Fibroblast of the aortic adventitia (primary cell): ENCODE data around the gene KCNQ1. TPM values are rescaled to one million over a fixed set of nuclear protein-coding genes. Genes with fewer than 3 reads are reported as not detected.

ENCODE experiments used
- DNase-seq: peaks from one replicate; pipeline ENCODE4 v3.0.0-alpha.2; 2010; ENCODE audit warnings: low read depth
- H3K4me3 ChIP-seq: 2 replicates; pipeline ENCODE4 v1.5.1; 2011; ENCODE audit warnings: low read depth, mild to moderate bottlenecking, control low read depth, low read length, moderate library complexity
- total RNA-seq: library from RNA; depleted of rRNA; stranded (reverse); fragments of >200 nt; gene quantifications from 2 replicates; pipeline ENCODE4 v1.2.3, GENCODE V29; 2012; ENCODE audit warnings: low replicate concordance
- TF ChIP-seq, protein P1 (sequence below): IDR thresholded peaks from 2 replicates; pipeline ENCODE4 v1.5.1; 2011; ENCODE audit warnings: mild to moderate bottlenecking, low read length, control low read depth, inconsistent platforms; ENCODE audit not compliant: insufficient read depth

The KCNQ1 gene
- total RNA-seq, 1 donor: not detected

DNA sequence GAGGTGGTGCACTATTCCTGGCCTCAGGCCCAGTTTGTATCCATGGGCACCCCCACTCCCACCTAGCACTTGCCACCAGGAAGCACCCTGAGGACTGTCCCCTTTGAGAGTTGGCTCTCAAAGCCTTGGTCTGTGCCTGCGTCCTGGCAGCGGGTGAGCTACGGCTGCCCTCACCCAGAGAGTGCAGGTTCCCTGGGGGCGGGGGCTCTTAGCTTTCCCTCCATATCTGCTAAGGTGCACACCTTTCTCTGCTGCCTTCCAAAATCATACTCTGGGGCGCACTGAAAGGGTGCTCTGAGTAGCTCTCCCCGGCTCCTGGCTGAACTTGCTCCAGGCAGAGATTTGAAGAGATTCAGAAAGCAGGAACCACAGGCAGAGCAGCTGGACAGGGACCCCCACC is 7.1 kb downstream of the KCNQ1 start:
- H3K4me3 ChIP-seq: no peak overlapping the region
- no peak for DNase-seq

DNA sequence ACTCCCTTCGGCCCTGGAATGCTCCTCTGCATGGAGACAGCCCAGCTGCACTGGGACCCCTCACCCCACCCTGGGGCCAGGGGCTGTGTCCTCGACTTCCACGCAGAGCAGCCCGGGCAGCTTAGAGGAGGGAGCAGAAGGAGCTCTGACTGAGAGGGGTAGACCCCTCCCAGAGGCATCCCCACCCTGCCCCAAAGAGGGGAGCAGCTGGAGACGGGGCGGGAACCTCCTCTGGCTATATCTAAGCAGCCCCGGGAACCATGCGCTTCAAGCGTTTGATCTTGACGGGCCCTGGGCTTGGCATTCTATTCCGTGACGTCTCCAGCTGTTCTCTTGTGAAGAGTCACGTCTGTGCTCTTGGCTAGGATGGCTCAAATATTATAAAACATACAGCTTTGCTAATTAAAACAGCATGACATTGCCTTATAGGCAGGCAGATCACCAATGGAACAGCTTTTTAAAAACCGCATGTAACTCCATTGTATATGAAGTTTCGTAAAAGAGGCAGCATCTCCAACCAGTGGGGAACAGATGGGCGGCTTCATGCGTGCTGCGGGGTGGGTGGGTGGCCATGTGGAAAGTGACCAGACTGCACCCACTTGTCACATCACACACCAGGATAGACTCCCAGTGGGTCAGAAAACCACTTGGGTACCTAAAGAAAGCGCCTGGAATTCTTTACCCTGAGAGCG is 7.7 kb downstream of the KCNQ1 start:
- peak; percentile 6 for DNase-seq
- H3K4me3 ChIP-seq: no peak overlapping the region
- TF ChIP-seq, protein P1, sequence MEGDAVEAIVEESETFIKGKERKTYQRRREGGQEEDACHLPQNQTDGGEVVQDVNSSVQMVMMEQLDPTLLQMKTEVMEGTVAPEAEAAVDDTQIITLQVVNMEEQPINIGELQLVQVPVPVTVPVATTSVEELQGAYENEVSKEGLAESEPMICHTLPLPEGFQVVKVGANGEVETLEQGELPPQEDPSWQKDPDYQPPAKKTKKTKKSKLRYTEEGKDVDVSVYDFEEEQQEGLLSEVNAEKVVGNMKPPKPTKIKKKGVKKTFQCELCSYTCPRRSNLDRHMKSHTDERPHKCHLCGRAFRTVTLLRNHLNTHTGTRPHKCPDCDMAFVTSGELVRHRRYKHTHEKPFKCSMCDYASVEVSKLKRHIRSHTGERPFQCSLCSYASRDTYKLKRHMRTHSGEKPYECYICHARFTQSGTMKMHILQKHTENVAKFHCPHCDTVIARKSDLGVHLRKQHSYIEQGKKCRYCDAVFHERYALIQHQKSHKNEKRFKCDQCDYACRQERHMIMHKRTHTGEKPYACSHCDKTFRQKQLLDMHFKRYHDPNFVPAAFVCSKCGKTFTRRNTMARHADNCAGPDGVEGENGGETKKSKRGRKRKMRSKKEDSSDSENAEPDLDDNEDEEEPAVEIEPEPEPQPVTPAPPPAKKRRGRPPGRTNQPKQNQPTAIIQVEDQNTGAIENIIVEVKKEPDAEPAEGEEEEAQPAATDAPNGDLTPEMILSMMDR: no peak

More for the DNA sequence above, 7.1 kb downstream of the KCNQ1 start:
- TF ChIP-seq, protein P1: no peak

DNA sequence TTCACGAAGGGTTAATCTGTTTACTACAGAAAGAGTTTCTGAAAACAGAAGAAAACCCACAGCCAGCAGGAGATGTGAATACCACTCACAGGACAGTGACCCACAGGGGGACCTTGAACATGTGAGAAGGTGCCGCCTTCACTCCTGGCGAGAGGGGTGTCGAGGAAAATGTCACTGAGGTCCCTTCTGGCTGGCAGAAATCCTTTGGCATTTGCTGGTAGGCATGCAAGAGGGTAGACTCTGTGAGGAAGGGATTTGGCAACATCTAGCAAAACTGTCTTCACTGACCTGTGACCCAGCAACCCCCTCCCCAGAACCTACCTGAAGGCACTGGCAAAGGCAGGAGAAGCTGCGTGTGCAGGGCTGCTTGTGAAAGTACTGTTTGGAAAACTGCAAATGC is 8.6 kb downstream of the KCNQ1 start:
- H3K4me3 ChIP-seq: no peak overlapping the region
- DNase-seq: no peak
- TF ChIP-seq, protein P1: no peak

DNA sequence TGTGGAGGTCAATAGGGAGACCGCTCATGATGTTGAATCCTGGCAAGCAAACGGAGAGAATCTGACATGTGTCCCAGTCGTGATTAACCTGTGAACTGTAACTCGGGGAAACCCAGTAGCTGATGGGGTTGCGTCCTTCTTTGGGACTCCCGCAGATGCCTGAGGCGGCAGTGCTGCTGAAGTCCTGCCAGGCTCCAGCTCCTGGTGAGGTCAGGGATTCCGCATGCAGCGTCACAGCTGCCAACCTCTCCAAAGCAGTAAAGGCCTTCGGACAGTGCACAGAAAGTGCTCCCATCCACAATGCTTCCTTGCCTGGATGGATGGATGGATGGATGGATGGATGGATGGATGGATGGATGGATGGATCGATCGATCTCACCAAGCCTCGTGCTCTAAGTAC is 13.5 kb downstream of the KCNQ1 start:
- TF ChIP-seq, protein P1: no peak
- DNase-seq: no peak
- no peak overlapping the region for H3K4me3 ChIP-seq

DNA sequence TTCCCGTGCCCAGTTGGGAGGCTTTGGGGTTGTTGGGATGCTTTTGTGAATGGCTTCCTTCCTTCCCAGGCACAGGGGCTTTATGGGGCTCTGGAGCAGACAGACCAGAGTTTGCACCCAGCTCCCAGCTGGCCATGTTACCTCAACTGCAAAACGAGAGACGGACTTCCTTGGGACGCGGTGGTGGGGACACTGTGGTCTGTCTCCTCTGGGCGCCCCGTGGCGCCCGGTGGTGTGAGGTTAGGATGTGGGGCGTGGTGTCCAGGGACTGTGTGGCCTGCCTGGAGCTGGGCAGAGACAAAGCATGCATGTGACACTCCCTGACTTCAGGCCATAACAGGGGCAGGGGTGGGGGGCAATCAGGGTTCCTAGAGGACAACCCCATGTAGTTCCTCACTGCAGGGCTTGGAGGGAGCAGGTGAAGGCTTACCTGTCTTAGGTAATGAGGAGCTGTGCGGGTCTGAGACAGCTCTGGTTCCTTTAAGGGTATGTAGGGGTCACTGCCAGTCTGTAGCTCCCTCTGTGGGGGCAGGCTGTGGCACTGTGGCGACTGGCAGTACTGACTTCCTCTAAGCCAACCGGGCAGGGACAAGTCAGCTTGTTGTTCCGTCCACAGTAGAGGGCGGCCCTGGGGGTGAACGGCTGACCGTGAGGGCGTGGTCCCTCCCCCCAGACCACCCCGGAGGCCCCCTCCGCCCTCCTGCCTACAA is 14.4 kb downstream of the KCNQ1 start:
- TF ChIP-seq, protein P1: no peak
- H3K4me3 ChIP-seq: no peak overlapping the region
- DNase-seq: no peak

DNA sequence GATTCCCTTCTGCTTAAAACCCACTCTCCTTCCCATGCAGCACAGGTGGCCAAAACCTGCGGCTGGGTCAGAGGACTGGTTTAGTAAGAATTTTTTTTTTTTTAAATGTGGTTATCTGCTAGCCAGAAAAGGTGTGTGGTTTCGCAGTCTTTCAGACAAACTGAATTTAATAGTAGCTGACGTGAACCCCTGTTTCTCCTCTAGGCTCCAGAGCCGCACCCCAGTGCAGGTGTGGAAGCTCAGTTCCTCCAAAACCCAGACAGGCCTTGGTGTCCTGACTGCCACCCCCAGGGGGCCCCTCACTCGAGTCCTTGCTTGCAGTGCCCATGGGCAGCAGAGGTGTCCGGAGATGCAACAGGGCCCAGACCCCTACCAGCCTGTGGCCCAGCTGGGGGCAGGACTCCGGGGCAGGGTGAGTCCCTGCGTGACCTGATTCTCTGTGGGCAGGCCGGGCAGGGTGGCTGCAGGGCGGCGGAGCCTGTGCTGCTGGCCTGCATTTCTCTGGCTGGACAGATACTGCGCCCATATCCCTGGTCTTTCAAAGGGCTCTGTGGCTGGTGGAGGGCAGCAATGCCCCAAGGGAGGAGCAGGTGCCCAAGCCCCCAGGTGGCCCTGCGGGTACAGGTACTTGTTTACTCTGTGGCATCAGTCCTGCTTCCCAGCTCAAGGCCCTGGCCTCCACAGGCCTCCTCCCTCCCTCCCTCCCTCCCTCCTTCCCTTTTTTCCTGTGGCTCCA is 15.2 kb downstream of the KCNQ1 start:
- TF ChIP-seq, protein P1: no peak
- DNase-seq: no peak
- no peak overlapping the region for H3K4me3 ChIP-seq
